LHCN-M2 (cell line): ENCODE measurements around the gene GPBAR1. TPM values are rescaled to one million over a fixed set of nuclear protein-coding genes. Genes with fewer than 3 reads are reported as not detected.

ENCODE experiments used
- DNase-seq: peaks from one replicate; pipeline ENCODE4 v3.0.0-alpha.2; 2012; ENCODE audit warnings: low read depth
- total RNA-seq: library from RNA; depleted of rRNA; stranded (reverse); fragments of >200 nt; gene quantifications from 2 replicates; pipeline ENCODE4 v1.2.3, GENCODE V29; 2014

The GPBAR1 gene
- total RNA-seq, 1 experiment from 2014 or later = 0.06 TPM

DNA sequence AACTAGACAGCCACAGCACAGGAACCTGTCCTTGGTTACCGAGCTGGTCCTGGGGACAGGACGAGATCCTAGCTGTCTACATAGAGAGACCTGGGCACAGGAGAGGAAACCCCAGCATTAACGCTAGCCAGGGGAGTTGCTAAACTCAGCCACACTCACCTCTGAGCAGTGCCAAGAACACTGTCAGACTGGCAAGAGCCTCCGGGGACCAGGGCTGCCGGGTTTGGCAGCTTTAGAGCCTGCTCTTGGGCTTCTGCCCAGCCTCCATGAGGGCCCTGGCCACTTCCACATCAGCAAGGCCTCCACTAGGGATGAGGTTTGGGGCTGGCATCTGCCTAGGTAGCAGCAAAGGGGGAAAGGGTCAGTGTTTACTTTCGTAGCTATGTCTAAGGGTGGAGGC is 24.8 kb downstream of the GPBAR1 start:
- DNase-seq = peak; percentile 58

- DNase-seq = peak; percentile 97
Observed at GRCh38 chr2:218286570-218287459, 26.0 kb downstream of the GPBAR1 start.

DNA sequence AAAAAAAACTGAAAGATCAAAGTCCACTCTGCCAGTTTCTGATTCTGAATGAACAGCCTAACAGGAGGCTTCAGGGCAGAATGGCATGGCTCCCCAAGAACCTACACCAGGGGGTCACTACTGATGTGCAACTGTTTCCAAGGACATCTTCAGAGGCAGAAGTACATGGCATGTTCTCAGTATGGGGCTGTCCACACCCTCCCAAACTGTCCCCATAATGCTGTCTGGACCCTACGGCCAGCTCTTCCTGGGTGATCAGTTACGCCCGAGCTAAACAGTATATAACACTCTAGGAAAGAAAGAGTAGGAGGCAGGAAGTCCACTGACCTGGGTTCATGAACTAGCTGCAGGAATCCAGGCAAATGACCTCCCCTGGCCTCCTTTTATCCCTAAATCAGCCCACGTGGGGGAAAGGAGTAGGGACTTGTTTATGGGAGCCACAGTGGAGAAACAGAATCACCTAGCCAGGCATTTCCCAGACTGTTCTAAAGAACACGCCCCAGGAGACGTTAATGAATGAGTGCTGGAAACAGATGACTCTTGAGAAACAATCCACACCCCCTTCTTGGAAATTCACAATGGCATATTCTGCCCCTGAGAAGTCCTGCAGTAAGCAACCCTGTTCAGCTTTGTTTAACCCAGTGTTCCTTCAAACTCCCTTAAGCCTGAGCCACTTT is 29.0 kb downstream of the GPBAR1 start:
- DNase-seq = peak; percentile 41

- no peak for DNase-seq
Observed at GRCh38 chr2:218290316-218291261, 29.8 kb downstream of the GPBAR1 start.

GRCh38 chr2:218291318-218292047 is 30.7 kb downstream of the GPBAR1 start:
- no peak for DNase-seq

GRCh38 chr2:218292048-218293014 is 31.5 kb downstream of the GPBAR1 start, which contains the start of gene TMBIM1:
TSS of gene TMBIM1 (minus strand) at chr2:218292503. CDS start at chr2:218282141, 10,362 bp downstream.
- peak; percentile 67 for DNase-seq

DNA sequence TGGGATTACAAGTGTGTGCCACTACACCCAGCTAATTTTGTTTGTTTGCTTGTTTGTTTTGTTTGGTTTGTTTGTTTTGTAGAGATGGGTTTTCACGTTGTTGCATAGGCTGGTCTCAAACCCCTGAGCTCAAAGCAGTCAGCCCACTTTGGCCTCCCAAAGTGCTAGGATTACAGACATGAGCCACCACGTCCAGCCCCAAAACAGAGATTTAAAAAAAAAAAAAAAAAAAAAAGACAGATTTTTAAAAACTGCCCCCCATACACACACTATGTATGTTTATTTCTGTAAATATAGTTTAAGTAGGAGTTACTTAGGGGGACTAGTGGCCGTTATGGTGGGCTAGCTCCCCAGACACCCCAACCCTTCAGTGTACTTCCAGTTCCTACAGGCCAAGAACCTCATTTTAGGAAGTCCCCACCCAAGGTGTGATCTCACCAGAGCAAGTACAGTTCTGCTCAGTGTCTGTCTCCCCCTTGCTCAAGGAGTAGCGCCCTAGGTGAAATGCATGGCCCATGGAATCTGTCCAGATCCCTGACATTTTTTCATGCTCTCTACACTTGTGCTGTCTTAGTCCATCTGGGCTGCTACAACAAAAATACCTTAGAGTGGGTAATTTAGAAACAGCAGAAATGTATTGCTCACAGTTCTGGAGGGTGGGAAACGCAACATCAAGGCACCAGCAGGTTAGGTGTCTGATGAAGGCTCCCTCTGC is 33.1 kb downstream of the GPBAR1 start:
- no peak for DNase-seq

DNA sequence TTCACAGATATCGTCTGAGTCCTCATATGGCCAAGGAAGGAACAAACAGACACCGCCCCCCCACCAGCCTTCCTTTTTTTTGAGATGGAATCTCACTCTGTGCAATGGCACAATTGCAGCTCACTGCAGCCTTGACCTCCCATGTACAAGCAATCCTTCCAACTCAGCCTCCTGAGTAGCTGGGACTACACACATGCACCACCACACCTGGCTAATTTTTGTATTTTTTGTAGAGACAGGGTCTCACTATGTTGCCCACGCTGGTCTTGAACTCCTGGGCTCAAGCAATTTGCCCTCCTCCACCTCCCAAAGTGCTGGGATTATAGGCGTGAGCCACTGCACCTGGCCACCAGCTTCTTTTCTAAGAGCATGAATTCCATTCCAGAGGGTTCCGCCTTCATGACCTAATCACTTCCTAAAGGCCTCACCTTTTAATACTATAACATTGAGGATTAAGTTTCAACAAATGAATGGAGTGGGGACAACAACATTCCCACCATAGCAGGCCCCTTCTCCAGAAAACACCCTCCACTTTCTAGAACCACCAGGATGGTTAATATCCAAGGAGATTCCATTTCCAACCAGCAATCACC is 33.7 kb downstream of the GPBAR1 start:
- no peak for DNase-seq

DNA sequence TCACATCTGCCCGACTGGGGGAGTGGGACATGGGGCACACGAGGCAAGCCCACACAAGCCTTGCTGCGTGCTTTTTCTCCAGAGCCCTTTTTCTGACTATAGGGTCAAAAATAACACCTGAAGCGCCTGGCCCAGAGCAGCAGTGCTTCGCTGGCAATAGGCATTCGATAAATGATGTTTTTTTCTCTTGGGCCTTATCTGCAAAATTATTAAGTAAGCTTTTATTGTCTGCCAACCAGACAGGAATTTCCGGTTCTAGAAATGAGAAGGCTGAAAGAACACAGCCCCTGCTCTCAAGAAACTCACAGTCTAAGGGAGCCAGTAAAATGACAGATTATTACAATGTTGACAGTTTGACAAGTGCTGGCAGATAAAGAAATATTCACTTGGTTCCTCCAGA is 34.2 kb downstream of the GPBAR1 start:
- DNase-seq = no peak

DNA sequence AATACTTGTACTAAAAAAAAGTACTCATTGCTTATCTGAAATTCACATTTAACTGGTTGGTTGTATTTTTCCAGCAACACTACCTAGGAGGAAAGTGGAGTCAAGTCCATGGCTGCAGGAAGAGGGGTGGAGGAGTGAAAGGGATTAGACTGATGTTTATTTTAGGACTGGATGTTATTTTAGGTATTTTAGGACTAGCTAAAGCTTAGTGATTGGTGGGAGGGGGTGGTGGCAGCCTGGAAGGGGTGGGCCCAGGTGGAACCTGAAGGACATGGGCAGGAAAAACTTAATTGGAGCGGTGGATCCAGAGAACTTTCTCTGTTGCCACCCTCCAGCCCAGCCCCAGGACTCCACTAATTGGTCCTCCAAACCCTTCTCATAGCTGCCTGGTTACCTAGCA is 35.4 kb downstream of the GPBAR1 start:
- DNase-seq = no peak

GRCh38 chr2:218296847-218297246 is 36.0 kb downstream of the GPBAR1 start:
- DNase-seq = no peak

- no peak for DNase-seq
Observed at GRCh38 chr2:218298314-218298875, 37.6 kb downstream of the GPBAR1 start.

GRCh38 chr2:218300141-218300540 is 39.3 kb downstream of the GPBAR1 start:
- DNase-seq = no peak

DNA sequence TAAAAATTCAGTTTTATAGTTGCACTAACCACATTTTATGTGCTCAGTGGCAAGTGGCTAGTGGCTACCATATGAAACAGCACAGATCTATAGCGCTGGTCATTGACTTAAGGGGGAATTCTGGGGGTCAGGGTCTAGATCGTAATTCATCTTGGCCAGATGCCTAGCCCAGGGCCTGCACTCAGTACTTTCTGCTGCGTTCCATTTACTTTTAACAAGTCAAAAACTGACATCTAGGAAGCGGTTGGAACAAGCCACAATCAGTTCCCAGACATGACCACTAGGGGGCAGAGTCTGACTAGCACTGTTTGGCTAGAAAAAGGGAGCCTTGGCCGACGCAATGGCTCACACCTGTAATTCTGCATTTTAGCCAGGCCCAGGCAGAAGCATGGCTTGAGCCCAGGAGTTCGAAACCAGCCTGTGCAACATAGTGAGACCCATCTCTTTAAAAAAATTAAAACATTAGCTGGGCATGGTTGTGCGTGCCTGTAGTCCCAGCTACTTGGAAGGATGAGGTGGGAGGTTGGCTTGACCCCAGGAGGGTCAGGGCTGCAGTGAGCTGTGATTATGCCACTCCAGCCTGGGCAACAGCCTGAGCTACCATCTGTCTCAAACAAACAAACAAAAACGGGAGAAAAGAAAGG is 40.5 kb downstream of the GPBAR1 start:
- DNase-seq = peak; percentile 77

DNA sequence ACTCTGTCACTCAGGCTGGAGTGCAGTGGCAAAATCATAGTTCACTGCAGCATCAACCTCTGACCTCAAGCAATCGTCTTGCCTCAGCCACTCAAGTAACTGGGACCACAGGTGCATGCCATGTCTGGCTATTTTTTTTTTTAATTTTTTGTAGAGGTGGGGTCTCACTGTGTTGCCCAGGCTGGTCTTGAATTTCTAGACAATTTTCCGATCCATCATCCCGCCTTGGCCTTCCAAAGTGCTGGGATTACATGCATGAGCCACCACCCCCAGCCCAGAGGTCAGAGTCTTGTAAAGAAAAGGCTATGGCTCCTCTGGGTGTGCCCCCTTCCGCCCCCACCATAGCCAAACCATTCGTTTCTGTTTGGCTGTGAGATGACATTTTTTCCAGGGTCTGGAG is 44.6 kb downstream of the GPBAR1 start:
- no peak for DNase-seq

GRCh38 chr2:218306184-218306920 is 45.5 kb downstream of the GPBAR1 start:
- no peak for DNase-seq
